CD4-positive, alpha-beta T cell treated with Interleukin-17A for 4 hours (primary cell): ENCODE results near the gene KCNG1.
A peak's percentile ranks its signal among the peaks of the same experiment; 100 is the strongest.
"Not testable (repeated sequence)": the region's sequence is repeated elsewhere in the genome, so short reads cannot be mapped to it uniquely, and the experiment has no call there.

Experiments
- DNase-seq: peaks from one replicate; pipeline ENCODE4 v3.0.0-alpha.2; 2020; ENCODE audit warnings: mixed read lengths

KCNG1 gene

GRCh38 chr20:51022803-51023616 lies at the start of gene KCNG1:
Gene KCNG1, minus strand, starts transcription at chr20:51023107. Its CDS starts 12,769 bp downstream, at chr20:51010338.
- DNase-seq: peak; percentile 24

GRCh38 chr20:51070621-51071020 lies 47.7 kb upstream of the KCNG1 start:
- DNase-seq: no peak

GRCh38 chr20:51067792-51068191 lies 44.9 kb upstream of the KCNG1 start:
- no peak for DNase-seq

GRCh38 chr20:51065615-51066014 lies 42.7 kb upstream of the KCNG1 start:
- DNase-seq: no peak

GRCh38 chr20:51064137-51064536 lies 41.2 kb upstream of the KCNG1 start:
- DNase-seq: no peak

GRCh38 chr20:51062065-51062464 lies 39.2 kb upstream of the KCNG1 start:
- no peak for DNase-seq

GRCh38 chr20:51061418-51062045 lies 38.6 kb upstream of the KCNG1 start:
- no peak for DNase-seq

- no peak for DNase-seq
These were observed 37.4 kb upstream of the KCNG1 start for GRCh38 chr20:51060301-51060700.

GRCh38 chr20:51059862-51060261 lies 37.0 kb upstream of the KCNG1 start:
- DNase-seq: no peak

GRCh38 chr20:51058017-51058416 lies 35.1 kb upstream of the KCNG1 start:
- no peak for DNase-seq

- no peak for DNase-seq
These were observed 31.3 kb upstream of the KCNG1 start for GRCh38 chr20:51054233-51054632.

- no peak for DNase-seq
These were observed 27.7 kb upstream of the KCNG1 start for GRCh38 chr20:51050531-51051075.

GRCh38 chr20:51046021-51046985 lies 23.4 kb upstream of the KCNG1 start:
- no peak for DNase-seq

GRCh38 chr20:51045492-51045891 lies 22.6 kb upstream of the KCNG1 start:
- not testable (repeated sequence) for DNase-seq

- no peak for DNase-seq
These were observed 21.9 kb upstream of the KCNG1 start for GRCh38 chr20:51044796-51045195.

- DNase-seq: no peak
These were observed 20.9 kb upstream of the KCNG1 start for GRCh38 chr20:51043811-51044210.

- no peak for DNase-seq
These were observed 19.8 kb upstream of the KCNG1 start for GRCh38 chr20:51042657-51043247.

GRCh38 chr20:51042064-51042463 lies 19.2 kb upstream of the KCNG1 start:
- DNase-seq: no peak

GRCh38 chr20:51037532-51038115 lies 14.7 kb upstream of the KCNG1 start:
- DNase-seq: no peak

GRCh38 chr20:51036827-51037531 lies 14.1 kb upstream of the KCNG1 start:
- no peak for DNase-seq

GRCh38 chr20:51036226-51036625 lies 13.3 kb upstream of the KCNG1 start:
- no peak for DNase-seq
